Activated CD4-positive, alpha-beta memory T cell treated with anti-CD3 and anti-CD28 coated beads, Interleukin-2, amount 10 ng/mL, durations not matched to agents 7 days and 5 days (primary cell): Measurements from ENCODE around the gene TEX44. TPM values are rescaled to one million over a fixed set of nuclear protein-coding genes. Genes with fewer than 3 reads are reported as not detected.
"Not testable (repeated sequence)": the region's sequence is repeated elsewhere in the genome, so short reads cannot be mapped to it uniquely, and the experiment has no call there.

ENCODE experiments used
- CTCF ChIA-PET: fragments of 350-600 bp; sonication (Branson Sonifier 250); formaldehyde crosslinking; loops from one replicate; lab custom pipeline; 2021; ENCODE audit warnings: antibody characterized with exemption, inconsistent platforms; lab: Charles Lee
- POLR2A ChIA-PET: fragments of 350-600 bp; sonication (Branson Sonifier 250); formaldehyde crosslinking; loops from one replicate; lab custom pipeline; 2021; ENCODE audit warnings: antibody characterized with exemption; lab: Charles Lee
- DNase-seq: peaks from one replicate; pipeline ENCODE4 v3.0.0-alpha.2; 2020
- H3K27ac Mint-ChIP-seq: one replicate; pipeline ENCODE4 v1.8.0; 2021; ENCODE audit warnings: mild to moderate bottlenecking, mixed read lengths
- H3K27me3 Mint-ChIP-seq: one replicate; pipeline ENCODE4 v1.8.0; 2021; ENCODE audit warnings: mixed read lengths
- H3K36me3 Mint-ChIP-seq: one replicate; pipeline ENCODE4 v1.8.0; 2021; ENCODE audit warnings: low read depth, mixed read lengths
- H3K4me1 Mint-ChIP-seq: one replicate; pipeline ENCODE4 v1.8.0; 2021; ENCODE audit warnings: mixed read lengths
- H3K4me3 Mint-ChIP-seq: one replicate; pipeline ENCODE4 v1.8.0; 2021; ENCODE audit warnings: mild to moderate bottlenecking, mixed read lengths
- H3K9me3 Mint-ChIP-seq: one replicate; pipeline ENCODE4 v1.8.0; 2021; ENCODE audit warnings: mixed read lengths
- total RNA-seq, 2 experiments: library from RNA; stranded (reverse); gene quantifications; one replicate each; pipeline ENCODE4 v1.2.3, GENCODE V29; 2021

Gene TEX44
- not detected for total RNA-seq

DNA sequence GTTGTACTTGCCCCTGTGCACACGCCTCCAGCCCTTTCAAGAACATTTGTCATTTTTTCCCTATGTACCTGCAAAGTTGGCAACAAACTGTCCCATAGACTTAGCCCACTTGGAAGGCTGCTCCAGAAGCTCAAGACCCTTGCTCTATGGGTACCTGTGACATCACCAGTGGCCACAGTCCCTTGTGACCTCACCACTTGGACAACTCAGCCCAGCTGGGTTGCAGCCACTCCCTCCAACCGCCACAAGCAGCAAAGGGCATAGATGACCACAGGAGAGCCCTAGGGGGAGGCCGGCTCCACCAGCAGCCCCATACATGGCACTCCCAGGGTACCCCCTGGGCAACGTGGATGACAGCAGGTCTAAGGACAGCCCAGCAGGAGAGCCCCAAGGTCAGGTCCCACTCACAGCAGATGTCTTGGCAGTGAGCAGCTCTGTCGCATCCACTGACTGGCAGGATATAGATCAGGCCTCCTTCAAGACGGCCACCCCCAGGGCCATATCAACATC is at the start of gene TEX44:
Gene TEX44, plus strand, starts transcription at position 229 of the 510 bp plus-strand sequence. Its CDS starts 88 bp downstream, at position 317.
- DNase-seq: no peak
- CTCF ChIA-PET: interaction anchor here (2.0 to 5.4 kb wide), 2 partner anchors 7 to 75 kb away, joined by 8 to 38 read pairs; no protein-coding TSS in a partner anchor
- no peaks in the 10 kb centered on the region for H3K27me3 Mint-ChIP-seq
- H3K36me3 Mint-ChIP-seq: no peaks in the 10 kb centered on the region
- no peak within 1 kb of the TSS for H3K27ac Mint-ChIP-seq
- POLR2A ChIA-PET: no interaction called here
- no peak within 1 kb of the TSS for H3K4me3 Mint-ChIP-seq
- H3K4me1 Mint-ChIP-seq: no peaks in the 10 kb centered on the region
- H3K9me3 Mint-ChIP-seq: no peaks in the 10 kb centered on the region

DNA sequence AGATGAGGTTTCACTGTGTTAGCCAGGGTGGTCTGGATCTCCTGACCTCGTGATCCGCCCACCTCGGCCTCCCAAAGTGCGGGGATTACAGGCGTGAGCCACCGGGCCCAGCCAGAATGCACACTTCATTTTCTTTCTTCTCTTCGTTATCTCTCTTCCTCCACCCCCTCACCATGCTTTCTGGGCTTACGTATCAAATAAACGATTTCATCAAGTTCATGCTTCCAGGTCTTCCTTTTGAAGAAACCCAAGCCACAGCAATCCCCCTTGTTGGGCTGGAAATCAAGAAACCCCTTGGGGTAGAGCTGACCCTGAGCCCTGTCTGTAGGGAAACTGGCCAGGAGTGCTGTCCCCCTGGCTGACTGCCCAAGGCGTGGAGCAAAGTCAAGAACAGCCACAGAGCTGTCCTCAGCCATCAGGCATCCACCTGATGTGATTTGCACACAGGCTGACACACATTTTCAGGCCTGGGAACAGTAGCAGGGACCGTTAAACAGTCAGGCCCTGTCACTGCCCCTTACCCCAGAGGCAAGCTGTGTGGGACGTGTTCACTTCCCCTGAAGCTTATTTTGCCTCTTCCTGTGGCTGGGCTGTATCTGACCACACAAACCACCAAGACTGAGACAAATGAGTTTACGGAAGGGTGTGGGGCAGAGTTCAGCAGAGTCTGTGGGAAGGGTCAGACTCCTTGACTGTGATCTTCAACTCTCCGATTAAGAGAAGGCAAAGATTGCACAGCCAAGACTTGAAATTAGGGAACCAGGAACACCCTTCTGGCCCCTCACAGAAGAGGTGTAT is 47.4 kb upstream of the TEX44 start:
- Mint-ChIP-seq H3K36me3 (peaks cover 45% of the 10 kb centered on the region), H3K27me3 (peaks cover 10% of the 10 kb centered on the region), H3K27ac (peak overlapping the region; percentile 99), H3K4me3 (peak overlapping the region; percentile 56), H3K9me3 (peaks cover 24% of the 10 kb centered on the region), H3K4me1 (peaks cover 69% of the 10 kb centered on the region)
- POLR2A ChIA-PET: interaction anchor here (0.8 to 2.5 kb wide), 10 partner anchors 9 to 164 kb away, joined by 3 to 18 read pairs (median 7); partner anchors contain the start of genes NCL and PTMA
- CTCF ChIA-PET: interaction anchor here (0.8 to 2.2 kb wide), 12 partner anchors 10 to 132 kb away, joined by 3 to 11 read pairs (median 4); partner anchors contain the start of gene NMUR1
- peak; percentile 90 for DNase-seq

DNA sequence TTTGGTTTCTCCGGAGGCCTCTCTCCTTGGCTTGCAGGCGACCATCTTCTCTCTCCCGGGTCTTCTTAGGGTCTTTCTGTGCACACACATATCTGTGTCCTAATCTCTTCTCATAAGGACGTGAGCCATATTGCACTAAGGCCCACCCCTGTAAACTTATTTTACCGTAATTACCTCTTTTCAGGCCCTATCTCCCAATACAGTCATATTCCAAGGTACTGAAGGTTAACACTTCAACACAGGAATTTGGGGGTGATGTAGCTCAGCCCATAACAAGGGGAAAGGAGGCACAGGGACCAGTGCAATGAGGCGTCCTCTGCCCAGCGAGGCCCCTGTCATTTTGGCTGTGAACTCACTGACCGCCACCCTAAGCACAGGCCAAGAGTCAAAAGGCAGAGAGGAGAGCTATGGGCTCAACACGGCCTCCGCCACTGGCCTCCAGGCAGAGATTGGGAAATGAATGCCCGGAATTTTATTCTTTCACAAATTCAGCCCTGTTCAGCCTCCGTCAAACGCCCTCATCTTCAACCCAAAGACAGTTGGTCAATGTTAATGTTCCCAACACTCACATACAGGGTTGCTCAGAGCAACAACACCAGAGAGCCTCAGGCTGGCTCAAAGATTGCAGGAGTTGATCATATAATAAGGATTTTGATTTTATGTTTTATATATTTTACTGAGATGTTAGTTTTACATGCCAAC is 46.5 kb upstream of the TEX44 start:
- DNase-seq: no peak
- ChIA-PET POLR2A (interaction anchor here (0.8 to 2.5 kb wide), 12 partner anchors 9 to 163 kb away, joined by 3 to 18 read pairs (median 6); partner anchors contain the start of genes NCL and PTMA), CTCF (interaction anchor here (0.9 to 2.2 kb wide), 11 partner anchors 9 to 131 kb away, joined by 3 to 11 read pairs (median 5); partner anchors contain the start of gene NMUR1)
- peaks cover 25% of the 10 kb centered on the region for H3K9me3 Mint-ChIP-seq
- peak overlapping the region; percentile 56 for H3K4me3 Mint-ChIP-seq
- H3K4me1 Mint-ChIP-seq: peaks cover 67% of the 10 kb centered on the region
- H3K36me3 Mint-ChIP-seq: peaks cover 44% of the 10 kb centered on the region
- peak overlapping the region; percentile 99 for H3K27ac Mint-ChIP-seq
- peaks cover 9% of the 10 kb centered on the region for H3K27me3 Mint-ChIP-seq

DNA sequence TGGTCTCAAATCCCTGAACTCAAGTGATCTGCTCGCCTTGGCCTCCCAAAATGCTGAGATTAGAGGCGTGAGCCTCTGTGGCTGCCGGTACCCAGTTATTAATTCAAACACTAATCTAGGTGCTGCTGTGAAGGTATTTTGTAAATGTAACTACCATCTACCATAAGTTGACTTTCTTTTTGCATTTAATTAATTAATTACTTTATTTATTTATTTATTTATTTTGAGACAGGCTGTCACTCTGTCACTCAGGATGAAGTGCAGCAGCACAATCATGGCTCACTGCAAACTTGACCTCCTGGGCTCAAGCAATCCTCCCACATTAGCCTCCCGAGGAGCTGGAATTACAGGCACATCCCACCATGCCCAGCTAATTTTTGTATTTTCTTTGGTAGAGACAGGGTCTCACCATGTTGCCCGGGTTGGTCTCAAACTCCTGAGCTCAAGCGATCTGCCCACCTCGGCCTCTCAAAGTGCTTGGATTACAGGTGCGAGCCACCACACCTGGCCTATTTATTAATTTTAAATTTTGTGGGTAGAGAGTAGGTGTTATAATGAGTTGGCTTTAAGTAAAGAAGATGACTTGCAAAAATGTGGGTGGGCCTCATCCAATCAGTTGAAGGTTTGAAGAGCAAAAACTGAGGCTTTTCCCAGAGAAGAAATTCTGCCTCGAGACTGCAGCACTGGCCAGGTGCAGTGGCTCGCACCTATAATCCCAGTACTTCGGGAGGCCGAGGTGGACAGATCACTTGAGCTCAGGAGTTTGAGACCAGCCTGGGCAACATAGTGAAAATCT is 45.2 kb upstream of the TEX44 start:
- DNase-seq: no peak
- CTCF ChIA-PET: interaction anchor here (1.0 to 1.6 kb wide), 4 partner anchors 11 to 64 kb away, joined by 3 to 4 read pairs (median 3); no protein-coding TSS in a partner anchor
- Mint-ChIP-seq H3K4me1 (peaks cover 55% of the 10 kb centered on the region), H3K27me3 (peaks cover 4% of the 10 kb centered on the region), H3K36me3 (peaks cover 35% of the 10 kb centered on the region), H3K27ac (no peak overlapping the region), H3K9me3 (peaks cover 17% of the 10 kb centered on the region), H3K4me3 (no peak overlapping the region)
- POLR2A ChIA-PET: interaction anchor here (1.2 to 2.5 kb wide), 4 partner anchors 7 to 83 kb away, joined by 3 to 13 read pairs (median 4); partner anchors contain the start of gene NCL

DNA sequence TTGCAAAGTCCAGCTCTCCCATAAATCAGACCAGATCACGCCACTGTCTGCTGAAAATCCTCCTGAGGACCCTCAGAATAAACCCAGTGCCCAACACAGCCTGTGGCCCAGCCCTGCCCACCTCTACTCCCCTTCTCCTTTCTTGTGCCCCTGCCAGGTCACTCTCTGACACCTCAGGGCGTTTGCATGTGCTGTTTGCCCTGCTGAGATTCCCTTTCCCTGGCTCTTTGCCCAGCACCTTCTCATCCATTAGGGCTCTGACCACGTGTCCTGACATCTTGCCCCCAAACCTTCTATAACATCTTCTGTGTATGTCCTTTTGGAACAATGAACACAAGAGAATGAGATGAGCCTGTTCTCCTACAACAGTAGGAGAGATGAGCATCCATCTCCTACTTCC is 43.9 kb upstream of the TEX44 start:
- Mint-ChIP-seq H3K4me3 (no peak overlapping the region), H3K36me3 (peaks cover 36% of the 10 kb centered on the region), H3K4me1 (peaks cover 49% of the 10 kb centered on the region), H3K27me3 (peaks cover 9% of the 10 kb centered on the region), H3K9me3 (peaks cover 19% of the 10 kb centered on the region), H3K27ac (no peak overlapping the region)
- POLR2A ChIA-PET: interaction anchor here (1.3 to 1.5 kb wide), 2 partner anchors 18 to 24 kb away, joined by 3 to 6 read pairs; partner anchors contain the start of gene NMUR1
- DNase-seq: no peak
- CTCF ChIA-PET: interaction anchor here (0.9 to 3.5 kb wide), 4 partner anchors 9 to 66 kb away, joined by 4 to 11 read pairs (median 6); no protein-coding TSS in a partner anchor

DNA sequence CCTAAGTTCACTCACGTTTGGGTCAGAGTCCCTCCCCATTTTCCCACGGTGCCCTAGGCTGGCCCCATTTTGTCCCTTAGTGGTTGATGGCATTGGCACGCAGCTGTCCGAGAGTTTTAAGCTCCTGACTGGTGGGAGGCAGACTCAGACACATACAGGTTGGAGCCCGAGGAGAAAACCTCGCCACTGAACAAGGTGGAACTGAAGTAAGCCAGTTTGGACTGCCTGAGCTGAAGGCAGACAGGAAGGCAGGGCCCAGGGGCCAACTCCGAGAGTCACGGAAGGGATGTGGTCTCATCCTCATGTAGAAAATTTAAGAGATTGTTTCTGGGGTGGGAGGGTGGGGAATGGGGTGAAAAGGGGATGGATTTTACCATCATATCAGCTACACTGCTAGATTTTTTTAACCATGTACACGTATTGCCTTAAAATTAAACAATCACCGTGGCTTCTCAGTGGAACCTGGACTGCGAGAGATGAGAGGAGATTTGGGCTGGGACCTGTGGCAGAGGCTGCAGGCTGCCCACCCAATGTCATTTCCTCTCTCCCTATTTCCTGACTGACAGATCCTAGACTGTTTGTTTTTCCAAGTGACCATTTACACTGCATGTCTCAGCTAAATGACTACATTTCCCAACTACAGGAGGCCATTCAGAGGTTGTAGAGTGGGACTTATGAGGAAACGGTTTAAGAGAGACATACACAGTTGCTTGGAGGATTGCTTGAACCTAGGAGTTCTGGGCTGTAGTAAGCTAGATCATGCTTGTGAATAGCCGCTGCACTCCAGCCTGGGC is 43.0 kb upstream of the TEX44 start:
- peaks cover 19% of the 10 kb centered on the region for H3K9me3 Mint-ChIP-seq
- peak overlapping the region; percentile 61 for H3K27ac Mint-ChIP-seq
- ChIA-PET CTCF (interaction anchor here (0.9 to 3.5 kb wide), 4 partner anchors 9 to 66 kb away, joined by 4 to 11 read pairs (median 6); no protein-coding TSS in a partner anchor), POLR2A (interaction anchor here (1.1 to 1.6 kb wide), 3 partner anchors 19 to 85 kb away, joined by 3 to 6 read pairs (median 4); partner anchors contain the start of genes NCL and NMUR1)
- DNase-seq: no peak
- peaks cover 40% of the 10 kb centered on the region for H3K36me3 Mint-ChIP-seq
- H3K27me3 Mint-ChIP-seq: peaks cover 9% of the 10 kb centered on the region
- H3K4me3 Mint-ChIP-seq: no peak overlapping the region
- peaks cover 52% of the 10 kb centered on the region for H3K4me1 Mint-ChIP-seq

DNA sequence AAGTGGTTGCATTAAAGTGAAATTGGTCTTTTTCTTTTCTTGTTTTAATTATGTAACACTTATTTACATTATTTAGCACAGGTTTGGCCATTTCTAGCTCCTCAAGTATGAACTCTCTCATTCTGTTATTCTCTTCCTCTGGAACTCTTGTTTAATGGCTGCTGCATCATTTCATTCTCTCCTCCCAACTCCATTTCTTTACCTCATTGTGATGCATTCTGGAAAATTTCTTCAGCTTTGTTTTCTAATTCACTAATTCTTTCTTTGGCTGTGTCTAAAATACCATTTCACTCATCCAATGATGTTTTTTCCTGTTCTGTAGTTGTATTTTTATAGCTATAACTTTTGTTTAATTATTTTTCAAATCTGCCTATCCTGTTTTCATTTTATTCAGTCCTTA is 39.9 kb upstream of the TEX44 start:
- Mint-ChIP-seq H3K36me3 (peaks cover 28% of the 10 kb centered on the region), H3K9me3 (peaks cover 17% of the 10 kb centered on the region), H3K4me1 (peaks cover 50% of the 10 kb centered on the region), H3K27me3 (peaks cover 9% of the 10 kb centered on the region), H3K27ac (no peak overlapping the region), H3K4me3 (no peak overlapping the region)
- no peak for DNase-seq
- POLR2A ChIA-PET: interaction anchor here (1.0 to 1.1 kb wide), 2 partner anchors 22 to 39 kb away, joined by 3 to 4 read pairs; partner anchors contain the start of gene NMUR1
- CTCF ChIA-PET: interaction anchor here (0.6 to 2.0 kb wide), 9 partner anchors 10 to 48 kb away, joined by 3 to 15 read pairs (median 7); partner anchors contain the start of gene NMUR1

DNA sequence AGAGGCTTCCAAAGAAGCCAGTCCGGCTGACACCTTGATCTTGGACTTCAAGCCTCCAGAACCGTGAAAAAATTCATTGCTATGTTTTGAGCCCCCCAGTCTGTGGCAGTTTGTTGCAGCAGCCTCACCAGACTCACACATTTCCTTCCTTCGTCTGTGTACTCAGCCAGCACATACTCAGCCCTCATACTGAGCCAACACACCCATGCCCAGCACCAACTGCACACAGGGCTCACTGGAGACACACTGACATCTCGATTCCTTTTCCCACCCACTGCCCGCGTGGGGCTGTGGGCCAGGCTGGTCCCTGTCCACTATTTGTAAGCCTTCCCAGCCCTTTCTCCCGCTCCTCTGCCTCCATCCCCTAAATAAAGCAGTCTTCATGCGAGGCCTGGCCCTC is 38.3 kb upstream of the TEX44 start:
- no peak for DNase-seq
- Mint-ChIP-seq H3K9me3 (peaks cover 17% of the 10 kb centered on the region), H3K36me3 (peaks cover 26% of the 10 kb centered on the region), H3K27ac (peak overlapping the region; percentile 61), H3K4me1 (peaks cover 39% of the 10 kb centered on the region), H3K27me3 (peaks cover 10% of the 10 kb centered on the region), H3K4me3 (peak overlapping the region; percentile 59)
- ChIA-PET CTCF (interaction anchor here (0.8 to 2.7 kb wide), 6 partner anchors 9 to 121 kb away, joined by 3 to 11 read pairs (median 9); partner anchors contain the start of gene NMUR1), POLR2A (interaction anchor here (1.1 to 3.2 kb wide), 4 partner anchors 8 to 90 kb away, joined by 4 to 13 read pairs (median 6); partner anchors contain the start of gene NCL)

DNA sequence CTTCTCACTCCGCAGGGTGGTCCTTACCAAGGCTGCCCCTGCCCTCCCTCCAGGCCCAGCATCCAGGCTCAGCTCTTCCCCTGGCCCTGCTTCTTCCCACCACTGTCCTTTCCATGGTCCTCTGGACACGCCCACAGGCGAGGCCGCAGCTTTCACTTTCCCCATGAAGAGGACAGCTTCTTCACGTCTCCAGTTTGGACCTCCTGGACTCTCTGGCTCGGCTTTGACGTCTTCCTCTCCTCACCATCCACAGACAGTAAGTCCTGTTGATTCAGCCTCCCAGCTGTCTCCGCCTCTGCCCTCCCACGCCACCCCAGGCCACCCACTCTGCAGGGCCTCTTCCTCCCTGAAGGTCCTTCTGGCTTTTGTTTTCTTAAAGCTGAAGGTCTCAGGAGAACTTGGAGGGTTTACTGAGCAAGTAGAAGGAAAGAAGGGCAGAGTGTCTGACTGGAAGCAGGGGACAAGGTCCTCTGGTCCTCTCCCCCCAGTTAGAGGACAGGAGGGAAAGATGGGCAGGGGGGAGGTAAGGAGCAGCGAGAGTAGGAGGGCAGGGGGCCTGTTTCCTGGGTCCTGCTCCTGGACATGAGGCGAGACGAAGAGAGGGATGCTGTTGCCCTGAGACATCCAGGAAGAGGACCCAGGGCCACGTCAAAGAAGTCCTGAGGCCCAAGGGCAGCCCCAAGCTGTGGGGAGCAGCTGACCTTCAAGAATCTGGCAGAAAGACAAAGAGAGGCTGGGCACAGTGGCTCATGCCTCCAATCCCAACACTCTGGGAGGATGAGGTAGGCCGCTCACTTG is 37.7 kb upstream of the TEX44 start:
- Mint-ChIP-seq H3K27me3 (peaks cover 10% of the 10 kb centered on the region), H3K36me3 (peaks cover 22% of the 10 kb centered on the region)

DNA sequence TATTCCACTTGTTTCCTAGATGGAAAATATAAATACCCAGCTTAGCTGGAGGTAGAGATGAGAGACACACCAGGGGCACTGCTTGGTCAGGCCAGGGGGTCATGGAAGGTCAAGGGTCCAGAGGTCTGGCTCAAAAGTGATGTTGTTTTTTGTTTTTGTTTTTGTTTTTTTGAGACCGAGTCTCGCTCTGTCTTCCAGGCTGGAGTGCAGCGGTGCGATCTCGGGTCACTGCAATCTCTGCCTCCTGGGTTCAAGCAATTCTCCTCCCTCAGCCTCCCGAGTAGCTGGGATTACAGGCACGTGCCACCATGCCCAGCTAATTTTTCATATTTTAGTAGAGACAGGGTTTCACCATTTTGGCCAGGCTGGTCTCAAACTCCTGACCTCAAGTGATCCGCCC is 36.2 kb upstream of the TEX44 start:
- H3K4me3 Mint-ChIP-seq, H3K27ac Mint-ChIP-seq, H3K27me3 Mint-ChIP-seq, DNase-seq: not testable (repeated sequence)
- peaks cover 11% of the 10 kb centered on the region for H3K9me3 Mint-ChIP-seq
- H3K36me3 Mint-ChIP-seq: peaks cover 17% of the 10 kb centered on the region
- CTCF ChIA-PET: interaction anchor here (1.0 to 4.3 kb wide), 9 partner anchors 12 to 46 kb away, joined by 3 to 45 read pairs (median 9); partner anchors contain the start of gene NMUR1
- POLR2A ChIA-PET: interaction anchor here (1.3 to 3.2 kb wide), 3 partner anchors 10 to 93 kb away, joined by 3 to 13 read pairs (median 7); partner anchors contain the start of gene NCL
- H3K4me1 Mint-ChIP-seq: peaks cover 33% of the 10 kb centered on the region

More for the DNA sequence above, 37.7 kb upstream of the TEX44 start:
- H3K27ac Mint-ChIP-seq: peak overlapping the region; percentile 61
- peaks cover 17% of the 10 kb centered on the region for H3K9me3 Mint-ChIP-seq
- H3K4me3 Mint-ChIP-seq: peak overlapping the region; percentile 59
- DNase-seq: no peak
- ChIA-PET CTCF (interaction anchor here (0.8 to 4.3 kb wide), 8 partner anchors 10 to 120 kb away, joined by 3 to 45 read pairs (median 10); partner anchors contain the start of gene NMUR1), POLR2A (interaction anchor here (1.1 to 3.2 kb wide), 5 partner anchors 8 to 91 kb away, joined by 3 to 13 read pairs (median 5); partner anchors contain the start of gene NCL)
- H3K4me1 Mint-ChIP-seq: peaks cover 34% of the 10 kb centered on the region
